Activated CD4-positive, alpha-beta memory T cell treated with anti-CD3 and anti-CD28 coated beads, Interleukin-2, amount 10 ng/mL, durations not matched to agents 7 days and 5 days (primary cell): ENCODE data around the gene GBX1. TPM values are rescaled to one million over a fixed set of nuclear protein-coding genes. Genes with fewer than 3 reads are reported as not detected.

Source experiments
- CTCF ChIA-PET: fragments of 350-600 bp; sonication (Branson Sonifier 250); formaldehyde crosslinking; loops from one replicate; lab custom pipeline; 2021; ENCODE audit warnings: antibody characterized with exemption, inconsistent platforms; lab: Charles Lee
- POLR2A ChIA-PET: fragments of 350-600 bp; sonication (Branson Sonifier 250); formaldehyde crosslinking; loops from one replicate; lab custom pipeline; 2021; ENCODE audit warnings: antibody characterized with exemption; lab: Charles Lee
- DNase-seq: peaks from one replicate; pipeline ENCODE4 v3.0.0-alpha.2; 2020
- H3K27ac Mint-ChIP-seq: one replicate; pipeline ENCODE4 v1.8.0; 2021; ENCODE audit warnings: mild to moderate bottlenecking, mixed read lengths
- H3K27me3 Mint-ChIP-seq: one replicate; pipeline ENCODE4 v1.8.0; 2021; ENCODE audit warnings: mixed read lengths
- H3K36me3 Mint-ChIP-seq: one replicate; pipeline ENCODE4 v1.8.0; 2021; ENCODE audit warnings: low read depth, mixed read lengths
- H3K4me1 Mint-ChIP-seq: one replicate; pipeline ENCODE4 v1.8.0; 2021; ENCODE audit warnings: mixed read lengths
- H3K4me3 Mint-ChIP-seq: one replicate; pipeline ENCODE4 v1.8.0; 2021; ENCODE audit warnings: mild to moderate bottlenecking, mixed read lengths
- H3K9me3 Mint-ChIP-seq: one replicate; pipeline ENCODE4 v1.8.0; 2021; ENCODE audit warnings: mixed read lengths
- total RNA-seq, 2 experiments: library from RNA; stranded (reverse); gene quantifications; one replicate each; pipeline ENCODE4 v1.2.3, GENCODE V29; 2021

The GBX1 gene
- total RNA-seq, 2 experiments from 2014 or later, result not detected

DNA sequence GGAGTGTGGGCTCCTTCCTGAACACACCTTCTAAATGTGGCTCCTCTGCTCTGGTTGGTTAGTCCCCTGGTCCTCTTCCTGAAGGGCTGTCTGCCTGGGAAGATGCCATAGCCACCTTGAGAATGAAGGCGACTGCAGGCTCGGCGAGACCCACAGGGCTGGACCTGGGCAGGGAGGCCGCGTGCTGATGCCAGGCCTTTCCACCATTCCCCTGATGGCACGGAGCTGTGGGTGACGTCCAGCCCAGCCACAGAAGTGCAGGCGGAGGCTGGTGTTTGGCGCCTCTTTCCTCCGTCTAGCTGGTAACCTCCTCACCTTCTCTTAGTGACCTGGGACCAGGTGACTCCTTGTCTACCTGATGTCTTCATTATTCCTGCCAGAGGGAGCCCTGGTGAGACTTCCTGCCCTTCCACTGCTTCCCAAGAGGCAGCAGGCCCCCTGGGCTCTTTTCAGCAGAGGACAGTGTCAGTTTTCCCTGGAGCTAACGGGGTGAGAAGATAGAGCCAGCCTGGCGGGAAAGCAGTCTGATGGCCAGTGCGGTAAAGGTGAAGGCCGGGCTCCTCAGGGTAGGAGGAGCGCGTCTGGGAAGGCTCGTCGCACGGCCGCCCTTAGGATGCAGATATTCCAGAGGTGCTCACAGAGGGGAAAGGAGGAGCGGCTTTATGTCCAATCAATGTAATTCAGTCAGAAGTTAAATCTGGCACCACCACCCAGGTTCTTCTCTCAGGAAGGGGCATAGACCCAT, 34.9 kb downstream of the GBX1 start:
- POLR2A ChIA-PET, result no interaction called here
- Mint-ChIP-seq H3K27ac (no peak overlapping the region), H3K27me3 (no peaks in the 10 kb centered on the region), H3K4me1 (no peaks in the 10 kb centered on the region), H3K36me3 (no peaks in the 10 kb centered on the region), H3K4me3 (no peak overlapping the region), H3K9me3 (no peaks in the 10 kb centered on the region)
- no peak for DNase-seq
- CTCF ChIA-PET, result interaction anchor here (1.1 to 1.7 kb wide), 2 partner anchors 9 to 22 kb away, joined by 5 to 6 read pairs; no protein-coding TSS in a partner anchor

DNA sequence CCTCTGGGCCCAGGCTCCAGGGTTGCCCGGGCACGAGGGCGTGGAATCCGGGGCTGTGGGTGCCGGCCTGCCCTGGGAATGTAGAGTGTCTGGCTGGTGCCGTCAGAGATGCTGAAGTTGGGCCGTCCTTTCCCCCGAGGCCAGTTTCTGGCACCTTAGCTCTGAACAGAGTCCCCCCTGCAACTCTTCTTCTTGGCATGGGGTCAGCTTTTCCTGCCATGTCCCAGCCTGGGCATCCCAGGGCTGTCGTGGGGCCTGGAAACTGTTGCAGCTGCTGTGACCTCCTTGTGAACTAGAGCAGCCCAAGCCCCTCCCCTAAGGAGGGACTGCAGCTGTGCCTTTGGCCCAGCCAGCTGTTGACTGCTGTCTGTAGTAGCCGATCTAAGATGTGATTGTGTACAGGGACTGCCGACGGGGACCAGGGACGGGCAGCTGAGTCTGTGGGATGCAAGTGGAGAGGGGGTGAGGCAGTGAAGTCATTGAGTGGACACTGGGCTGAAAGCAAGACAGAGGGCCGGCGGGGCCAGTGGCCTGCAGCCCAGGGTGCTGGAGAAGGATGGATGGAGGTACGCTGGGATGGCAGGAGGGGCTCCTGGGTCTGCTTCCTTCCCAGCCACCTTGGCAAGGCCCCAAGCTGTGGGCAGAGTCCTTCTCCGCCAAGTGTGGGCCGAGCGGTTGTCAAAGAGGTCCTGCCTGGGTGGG, 35.8 kb downstream of the GBX1 start:
- CTCF ChIA-PET, result interaction anchor here (1.2 to 1.7 kb wide), 2 partner anchors 21 to 40 kb away, joined by 3 to 5 read pairs; no protein-coding TSS in a partner anchor
- H3K4me3 Mint-ChIP-seq, result no peak overlapping the region
- no peaks in the 10 kb centered on the region for H3K36me3 Mint-ChIP-seq
- no peaks in the 10 kb centered on the region for H3K4me1 Mint-ChIP-seq
- no peaks in the 10 kb centered on the region for H3K27me3 Mint-ChIP-seq
- no peak overlapping the region for H3K27ac Mint-ChIP-seq
- POLR2A ChIA-PET, result no interaction called here
- no peak for DNase-seq
- H3K9me3 Mint-ChIP-seq, result no peaks in the 10 kb centered on the region

DNA sequence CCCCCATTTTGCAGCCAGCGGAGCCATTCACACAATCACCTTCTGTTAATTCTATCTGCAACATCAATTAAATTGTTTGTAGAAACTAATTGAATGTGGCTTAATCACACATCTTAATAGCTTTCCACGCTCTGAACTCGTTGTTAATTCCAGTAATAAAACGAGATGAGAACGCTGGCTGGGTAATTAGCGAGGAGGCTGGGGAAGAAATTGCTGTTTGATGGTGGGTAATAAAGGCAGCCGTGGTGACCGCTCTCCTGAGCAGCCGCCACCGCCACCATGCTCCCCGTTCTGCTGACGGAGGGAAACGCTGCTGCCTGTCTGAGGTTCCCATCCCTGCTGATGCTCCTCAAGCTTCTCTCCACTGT, 36.3 kb downstream of the GBX1 start:
- H3K4me3 Mint-ChIP-seq, result no peak overlapping the region
- no peaks in the 10 kb centered on the region for H3K36me3 Mint-ChIP-seq
- no peaks in the 10 kb centered on the region for H3K27me3 Mint-ChIP-seq
- no peaks in the 10 kb centered on the region for H3K4me1 Mint-ChIP-seq
- H3K9me3 Mint-ChIP-seq, result no peaks in the 10 kb centered on the region
- POLR2A ChIA-PET, result no interaction called here
- H3K27ac Mint-ChIP-seq, result no peak overlapping the region
- DNase-seq, result no peak
- CTCF ChIA-PET, result interaction anchor here (1.2 to 1.7 kb wide), 2 partner anchors 20 to 41 kb away, joined by 3 to 5 read pairs; no protein-coding TSS in a partner anchor

DNA sequence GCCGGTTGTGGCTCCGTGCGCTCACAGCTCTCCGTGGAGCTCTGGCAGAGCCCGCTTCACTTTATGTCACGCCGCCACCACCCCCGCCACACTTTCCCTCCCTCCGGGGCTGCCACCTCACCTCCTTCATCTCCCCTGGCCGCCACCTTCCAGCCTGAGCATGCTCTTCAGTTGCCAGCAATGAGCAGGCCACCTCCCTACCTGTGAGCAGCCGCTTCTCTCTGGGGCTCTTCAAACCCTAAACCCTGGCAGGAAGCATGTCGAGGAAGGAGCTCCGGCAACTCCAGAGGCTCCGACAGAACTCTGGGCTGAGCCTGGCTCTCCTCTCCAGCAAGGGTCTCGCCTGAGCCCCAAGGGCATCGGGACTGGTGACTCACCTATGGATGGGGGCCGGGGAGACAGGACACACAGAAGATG, 36.7 kb downstream of the GBX1 start:
- H3K27ac Mint-ChIP-seq, result no peak overlapping the region

DNA sequence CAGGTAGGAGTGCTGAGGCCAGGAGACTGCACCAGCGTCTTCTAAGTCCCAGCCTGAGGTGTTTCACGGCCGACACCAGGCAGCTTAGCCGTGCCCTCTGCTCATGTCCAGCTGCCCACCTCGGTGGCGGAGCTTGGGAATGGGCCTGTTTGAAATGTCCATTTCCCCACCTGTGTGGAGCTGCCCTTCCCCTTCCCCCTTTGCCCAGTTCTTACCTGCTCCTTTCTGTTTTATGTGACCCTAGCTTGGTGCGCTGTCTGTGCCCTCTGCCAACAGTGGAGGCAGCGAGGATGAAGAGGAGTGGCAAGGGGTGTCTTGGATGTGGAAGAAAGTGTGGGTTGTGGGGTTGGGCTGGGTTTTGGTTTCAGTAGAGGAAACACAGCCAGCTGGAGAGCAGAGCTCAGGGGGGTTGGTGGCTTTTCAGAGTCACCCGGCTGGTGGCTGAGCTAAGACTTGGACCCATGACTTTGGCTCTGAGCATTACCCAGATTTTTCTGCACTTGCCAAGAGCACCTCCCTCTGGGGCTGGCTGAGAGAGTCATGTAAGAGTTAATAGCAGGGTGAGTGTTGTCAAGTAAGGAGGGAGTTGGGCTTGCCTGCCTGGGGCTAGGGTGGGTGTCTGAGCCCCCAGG, 37.4 kb downstream of the GBX1 start:
- no peaks in the 10 kb centered on the region for H3K9me3 Mint-ChIP-seq
- H3K36me3 Mint-ChIP-seq, result no peaks in the 10 kb centered on the region
- DNase-seq, result no peak
- no peak overlapping the region for H3K4me3 Mint-ChIP-seq
- H3K27me3 Mint-ChIP-seq, result no peaks in the 10 kb centered on the region
- no peak overlapping the region for H3K27ac Mint-ChIP-seq
- ChIA-PET POLR2A (no interaction called here), CTCF (interaction anchor here (1.3 kb wide), 1 partner anchor 38 kb away, joined by 3 read pairs; no protein-coding TSS in a partner anchor)
- H3K4me1 Mint-ChIP-seq, result no peaks in the 10 kb centered on the region

More for the DNA sequence above, 36.7 kb downstream of the GBX1 start:
- DNase-seq, result no peak
- POLR2A ChIA-PET, result no interaction called here
- no peaks in the 10 kb centered on the region for H3K36me3 Mint-ChIP-seq
- no peaks in the 10 kb centered on the region for H3K27me3 Mint-ChIP-seq
- H3K4me1 Mint-ChIP-seq, result no peaks in the 10 kb centered on the region
- no peak overlapping the region for H3K4me3 Mint-ChIP-seq
- H3K9me3 Mint-ChIP-seq, result no peaks in the 10 kb centered on the region
- CTCF ChIA-PET, result no interaction called here

DNA sequence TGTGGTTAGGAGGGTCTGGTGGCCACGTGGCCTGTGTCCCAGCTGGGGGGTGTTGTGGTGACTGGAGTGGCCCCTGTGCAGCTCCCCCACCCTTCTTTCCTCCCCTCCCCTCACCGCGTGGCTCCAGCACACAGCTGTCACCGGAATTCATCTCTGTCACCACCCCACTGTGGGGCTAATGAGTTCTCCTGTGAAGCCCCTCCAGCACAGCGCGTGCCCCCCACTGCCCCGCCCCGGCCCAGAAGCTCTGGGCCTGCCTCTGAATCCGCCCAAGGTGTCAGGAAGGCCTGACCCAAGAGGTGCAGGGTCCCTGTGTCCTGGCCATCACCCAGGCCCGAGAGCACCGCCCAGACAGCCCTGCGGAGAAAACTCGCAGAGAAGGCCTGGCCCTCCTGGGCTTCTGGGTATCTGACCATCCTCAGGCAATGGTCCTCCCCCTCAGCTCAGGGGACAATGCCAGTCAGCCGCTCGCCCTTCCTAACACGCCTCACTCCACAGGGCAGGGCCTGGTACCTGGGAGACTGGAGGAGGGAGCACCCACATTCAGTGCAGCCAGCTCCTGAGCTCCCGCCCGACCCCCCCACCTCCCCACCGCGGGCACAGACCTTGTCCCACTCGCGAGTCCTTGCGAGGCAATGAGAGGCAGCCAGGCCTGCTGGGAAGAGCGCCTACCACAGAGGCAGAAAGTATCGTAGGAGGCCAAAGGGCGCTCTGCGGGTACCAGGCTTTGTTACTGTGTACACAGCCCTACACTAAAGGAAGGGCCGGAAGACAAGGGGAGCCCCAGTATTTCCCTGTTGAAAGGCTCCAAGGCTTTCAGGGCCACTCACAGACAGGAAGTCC, 38.2 kb downstream of the GBX1 start:
- no peak for DNase-seq
- H3K27me3 Mint-ChIP-seq, result no peaks in the 10 kb centered on the region
- POLR2A ChIA-PET, result interaction anchor here (1.0 kb wide), 1 partner anchor 12 kb away, joined by 3 read pairs; no protein-coding TSS in a partner anchor
- no peak overlapping the region for H3K4me3 Mint-ChIP-seq
- H3K36me3 Mint-ChIP-seq, result no peaks in the 10 kb centered on the region
- no peaks in the 10 kb centered on the region for H3K4me1 Mint-ChIP-seq
- CTCF ChIA-PET, result interaction anchor here (1.3 kb wide), 1 partner anchor 39 kb away, joined by 3 read pairs; no protein-coding TSS in a partner anchor
- H3K27ac Mint-ChIP-seq, result no peak overlapping the region
- no peaks in the 10 kb centered on the region for H3K9me3 Mint-ChIP-seq

DNA sequence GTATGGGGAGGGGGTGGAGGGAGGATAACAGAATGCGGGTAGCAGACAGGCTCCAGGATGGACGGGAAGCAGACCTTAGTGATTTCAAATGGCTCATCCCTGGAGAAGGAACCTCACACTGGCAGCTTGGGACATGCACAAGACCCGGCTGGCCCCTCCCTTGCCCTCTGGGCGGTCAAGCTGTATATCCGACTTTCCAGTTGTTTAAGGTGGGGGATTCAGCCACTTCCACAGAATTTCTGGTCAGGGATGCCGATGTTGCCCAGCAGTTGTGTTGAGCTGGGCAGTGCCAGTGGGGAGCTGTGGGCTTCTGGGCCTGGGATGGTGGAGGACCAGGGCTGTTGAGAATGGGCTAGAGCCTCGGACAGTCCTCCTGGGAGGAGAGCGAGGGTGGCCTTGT, 38.8 kb downstream of the GBX1 start:
- Mint-ChIP-seq H3K9me3 (no peaks in the 10 kb centered on the region), H3K4me1 (peaks cover 2% of the 10 kb centered on the region), H3K27ac (no peak overlapping the region), H3K4me3 (no peak overlapping the region), H3K27me3 (no peaks in the 10 kb centered on the region), H3K36me3 (no peaks in the 10 kb centered on the region)
- POLR2A ChIA-PET, result interaction anchor here (1.0 kb wide), 1 partner anchor 11 kb away, joined by 3 read pairs; no protein-coding TSS in a partner anchor
- no peak for DNase-seq
- CTCF ChIA-PET, result no interaction called here

DNA sequence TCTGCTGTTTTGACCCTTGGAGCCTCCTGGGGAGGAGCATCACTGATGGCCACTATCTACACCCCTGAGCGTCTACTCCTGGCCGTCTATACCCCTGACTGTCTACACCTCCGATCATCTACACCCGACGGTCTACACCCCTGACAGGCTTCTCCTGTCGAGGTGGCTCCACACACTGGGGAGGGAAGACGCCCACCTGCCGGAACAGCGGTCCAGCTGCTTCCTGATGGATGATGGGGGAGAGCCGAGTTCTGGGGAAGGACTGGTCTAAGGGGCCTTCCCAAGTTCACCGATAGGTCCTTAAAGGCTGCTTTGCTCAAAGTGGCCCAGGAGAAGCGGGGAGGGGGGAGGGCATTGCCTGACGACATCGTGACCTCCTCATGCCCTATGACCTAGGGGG, 39.4 kb downstream of the GBX1 start:
- ChIA-PET CTCF (no interaction called here), POLR2A (interaction anchor here (0.6 kb wide), 1 partner anchor 187 kb away, joined by 3 read pairs; no protein-coding TSS in a partner anchor)
- H3K36me3 Mint-ChIP-seq, result peaks cover 2% of the 10 kb centered on the region
- DNase-seq, result no peak
- H3K4me3 Mint-ChIP-seq, result no peak overlapping the region
- H3K9me3 Mint-ChIP-seq, result no peaks in the 10 kb centered on the region
- no peaks in the 10 kb centered on the region for H3K27me3 Mint-ChIP-seq
- no peak overlapping the region for H3K27ac Mint-ChIP-seq
- peaks cover 2% of the 10 kb centered on the region for H3K4me1 Mint-ChIP-seq

DNA sequence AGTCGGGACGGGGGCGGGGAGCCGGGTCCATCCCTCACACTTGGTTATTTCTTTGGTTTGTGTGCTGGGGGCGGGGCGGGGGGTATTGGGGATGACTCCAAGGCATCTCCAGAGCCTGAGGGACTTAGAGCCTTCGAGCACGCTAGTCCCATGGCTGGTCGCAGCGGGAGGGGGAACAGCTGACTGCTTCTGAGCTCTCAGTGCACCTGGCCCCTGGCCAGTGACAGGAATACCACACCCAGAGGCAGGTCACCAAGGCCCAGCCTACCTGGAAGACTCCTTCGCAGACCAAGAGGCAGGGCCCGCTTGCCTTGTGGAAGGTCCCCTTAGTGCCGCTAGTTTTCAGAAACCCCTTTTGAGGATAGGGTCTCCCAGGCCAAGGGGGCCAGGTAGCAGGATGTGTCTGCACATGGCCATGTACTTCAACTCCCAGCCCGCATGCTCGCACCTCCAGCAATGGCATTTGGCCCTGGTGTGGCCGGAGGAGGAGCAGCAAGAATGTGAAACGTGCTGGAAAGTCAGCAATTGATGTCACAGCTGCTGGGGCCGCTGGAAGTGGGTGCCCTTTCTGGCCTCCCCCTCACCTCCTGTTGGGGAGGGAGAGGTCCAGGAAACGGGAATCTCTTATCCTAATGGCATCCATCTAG, 40.9 kb downstream of the GBX1 start:
- Mint-ChIP-seq H3K27ac (no peak overlapping the region), H3K4me1 (peaks cover 2% of the 10 kb centered on the region)
- DNase-seq, result no peak

DNA sequence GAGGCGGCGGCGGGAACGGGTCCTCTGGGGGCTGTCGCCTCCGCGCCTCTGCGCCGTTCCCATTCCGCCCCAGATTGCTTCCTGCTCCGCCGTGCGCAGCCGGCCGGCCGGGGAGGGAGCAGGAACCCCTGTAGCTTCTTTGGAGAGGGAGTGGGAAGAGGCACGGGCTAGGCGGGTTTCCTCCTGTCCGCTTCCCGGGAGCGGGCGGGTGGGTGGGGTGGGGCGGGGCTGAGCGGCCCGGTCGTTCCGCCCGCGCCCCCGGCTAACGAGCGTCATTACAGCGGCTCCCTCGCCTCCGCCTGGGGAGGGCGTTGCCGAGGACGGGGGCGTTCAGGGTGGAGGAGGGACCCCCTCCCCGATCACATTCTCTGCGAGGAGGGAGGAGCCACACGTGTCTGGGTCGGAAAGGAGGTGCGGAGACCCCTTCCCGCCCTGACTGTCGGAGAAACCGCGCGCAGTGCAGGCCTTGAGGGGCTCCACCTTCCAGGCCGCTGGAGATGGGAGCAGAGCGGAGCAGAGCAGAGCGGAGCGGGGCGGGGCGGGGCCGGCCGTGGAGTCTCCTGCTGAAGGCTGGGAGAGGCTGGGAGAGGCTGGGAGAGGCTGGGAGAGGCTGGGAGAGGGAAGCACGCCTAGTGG, 41.5 kb downstream of the GBX1 start:
- peaks cover 2% of the 10 kb centered on the region for H3K4me1 Mint-ChIP-seq
- no peak for DNase-seq
- no peaks in the 10 kb centered on the region for H3K9me3 Mint-ChIP-seq
- H3K36me3 Mint-ChIP-seq, result peaks cover 2% of the 10 kb centered on the region
- ChIA-PET POLR2A (no interaction called here), CTCF (interaction anchor here (1.0 kb wide), 1 partner anchor 15 kb away, joined by 3 read pairs; no protein-coding TSS in a partner anchor)
- H3K27me3 Mint-ChIP-seq, result no peaks in the 10 kb centered on the region
- H3K4me3 Mint-ChIP-seq, result no peak overlapping the region
- H3K27ac Mint-ChIP-seq, result no peak overlapping the region

More for the DNA sequence above, 40.9 kb downstream of the GBX1 start:
- Mint-ChIP-seq H3K4me3 (no peak overlapping the region), H3K36me3 (peaks cover 2% of the 10 kb centered on the region), H3K9me3 (no peaks in the 10 kb centered on the region), H3K27me3 (no peaks in the 10 kb centered on the region)
- POLR2A ChIA-PET, result interaction anchor here (1.0 kb wide), 1 partner anchor 106 kb away, joined by 3 read pairs; the partner anchor contains the start of gene CHPF2
- CTCF ChIA-PET, result no interaction called here

DNA sequence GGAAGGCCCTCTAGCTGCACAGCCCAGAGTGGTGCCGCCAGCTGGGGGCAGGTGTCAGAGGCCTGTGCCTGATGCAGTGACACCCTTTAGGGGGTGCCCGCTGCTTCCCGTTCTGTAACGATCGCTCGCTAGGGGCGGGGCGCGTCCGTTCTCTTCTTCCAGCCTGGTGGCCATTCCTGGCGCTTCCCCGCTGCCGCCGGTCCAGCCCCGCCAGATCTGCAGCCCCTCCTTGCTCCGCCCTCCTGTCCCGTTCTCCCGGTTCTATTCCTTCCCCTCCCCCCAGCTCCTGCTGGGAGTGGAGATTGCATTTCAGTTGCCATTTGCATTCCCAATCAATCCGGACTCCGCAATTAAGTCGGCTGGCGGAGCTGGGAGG, 42.0 kb downstream of the GBX1 start:
- ChIA-PET CTCF (interaction anchor here (1.0 kb wide), 1 partner anchor 16 kb away, joined by 3 read pairs; no protein-coding TSS in a partner anchor), POLR2A (no interaction called here)
- H3K36me3 Mint-ChIP-seq, result peaks cover 4% of the 10 kb centered on the region
- peaks cover 2% of the 10 kb centered on the region for H3K4me1 Mint-ChIP-seq
- H3K27me3 Mint-ChIP-seq, result no peaks in the 10 kb centered on the region
- H3K4me3 Mint-ChIP-seq, result no peak overlapping the region
- DNase-seq, result no peak
- H3K9me3 Mint-ChIP-seq, result no peaks in the 10 kb centered on the region
- no peak overlapping the region for H3K27ac Mint-ChIP-seq
